Activated CD4-positive, alpha-beta T cell treated with anti-CD3 and anti-CD28 coated beads, Interleukin-2, amount 10 ng/mL, durations not matched to agents 7 days and 5 days (primary cell): ENCODE results near the gene KDM5B. TPM values are rescaled to one million over a fixed set of nuclear protein-coding genes. Genes with fewer than 3 reads are reported as not detected.
A peak's percentile ranks its signal among the peaks of the same experiment; 100 is the strongest.
"Not testable (repeated sequence)": the region's sequence is repeated elsewhere in the genome, so short reads cannot be mapped to it uniquely, and the experiment has no call there.

Source experiments
- CTCF ChIA-PET: fragments of 350-600 bp; sonication (Branson Sonifier 250); formaldehyde crosslinking; loops from one replicate; lab custom pipeline; 2021; ENCODE audit warnings: antibody characterized with exemption; lab: Charles Lee
- POLR2A ChIA-PET: fragments of 350-600 bp; sonication (Branson Sonifier 250); formaldehyde crosslinking; loops from one replicate; lab custom pipeline; 2021; ENCODE audit warnings: antibody characterized with exemption; lab: Charles Lee
- DNase-seq: peaks from one replicate; pipeline ENCODE4 v3.0.0-alpha.2; 2020
- H3K27ac Mint-ChIP-seq: one replicate; pipeline ENCODE4 v1.8.0; 2021; ENCODE audit warnings: mild to moderate bottlenecking, moderate library complexity, mixed read lengths
- H3K27me3 Mint-ChIP-seq: one replicate; pipeline ENCODE4 v1.8.0; 2021; ENCODE audit warnings: mixed read lengths
- H3K36me3 Mint-ChIP-seq: one replicate; pipeline ENCODE4 v1.8.0; 2021; ENCODE audit warnings: low read depth, mixed read lengths
- H3K4me1 Mint-ChIP-seq: one replicate; pipeline ENCODE4 v1.8.0; 2021; ENCODE audit warnings: mixed read lengths
- H3K4me3 Mint-ChIP-seq: one replicate; pipeline ENCODE4 v1.8.0; 2021; ENCODE audit warnings: mild to moderate bottlenecking, moderate library complexity, mixed read lengths
- H3K9me3 Mint-ChIP-seq: one replicate; pipeline ENCODE4 v1.8.0; 2021; ENCODE audit warnings: mixed read lengths
- total RNA-seq, 2 experiments: library from RNA; stranded (reverse); gene quantifications; one replicate each; pipeline ENCODE4 v1.2.3, GENCODE V29; 2021

KDM5B gene
- total RNA-seq, 2 experiments from 2014 or later = 32.0 to 39.8 TPM

- H3K9me3 Mint-ChIP-seq, H3K27ac Mint-ChIP-seq, H3K4me3 Mint-ChIP-seq, DNase-seq, CTCF ChIA-PET, H3K36me3 Mint-ChIP-seq, POLR2A ChIA-PET, H3K4me1 Mint-ChIP-seq, H3K27me3 Mint-ChIP-seq: not testable (repeated sequence)
Observed at GRCh38 chr1:202723046-202723445, 85.2 kb downstream of the KDM5B start.

GRCh38 chr1:202716654-202717053 is 91.6 kb downstream of the KDM5B start:
- H3K4me3 Mint-ChIP-seq = no peak overlapping the region
- CTCF ChIA-PET = interaction anchor here (0.9 to 1.7 kb wide), 3 partner anchors 9 to 25 kb away, joined by 3 to 5 read pairs (median 4); no protein-coding TSS in a partner anchor
- DNase-seq = no peak
- H3K27me3 Mint-ChIP-seq = peaks cover 41% of the 10 kb centered on the region
- H3K27ac Mint-ChIP-seq = no peak overlapping the region
- H3K36me3 Mint-ChIP-seq = no peaks in the 10 kb centered on the region
- no peaks in the 10 kb centered on the region for H3K9me3 Mint-ChIP-seq
- H3K4me1 Mint-ChIP-seq = peaks cover 3% of the 10 kb centered on the region
- POLR2A ChIA-PET = no interaction called here

GRCh38 chr1:202714202-202714601 is 94.0 kb downstream of the KDM5B start:
- DNase-seq, H3K27ac Mint-ChIP-seq, H3K36me3 Mint-ChIP-seq, H3K4me3 Mint-ChIP-seq, CTCF ChIA-PET, H3K9me3 Mint-ChIP-seq, H3K4me1 Mint-ChIP-seq, POLR2A ChIA-PET: not testable (repeated sequence)
- peaks cover 58% of the 10 kb centered on the region for H3K27me3 Mint-ChIP-seq

- peaks cover 65% of the 10 kb centered on the region for H3K27me3 Mint-ChIP-seq
- ChIA-PET POLR2A (no interaction called here), CTCF (interaction anchor here (1.2 to 1.5 kb wide), 3 partner anchors 13 to 249 kb away, joined by 3 to 5 read pairs (median 3); no protein-coding TSS in a partner anchor)
- no peak for DNase-seq
- H3K36me3 Mint-ChIP-seq = no peaks in the 10 kb centered on the region
- no peaks in the 10 kb centered on the region for H3K4me1 Mint-ChIP-seq
- H3K27ac Mint-ChIP-seq = no peak overlapping the region
- no peak overlapping the region for H3K4me3 Mint-ChIP-seq
- no peaks in the 10 kb centered on the region for H3K9me3 Mint-ChIP-seq
Observed at GRCh38 chr1:202713110-202713509, 95.1 kb downstream of the KDM5B start.

- ChIA-PET POLR2A (no interaction called here), CTCF (interaction anchor here (1.2 to 1.5 kb wide), 3 partner anchors 14 to 248 kb away, joined by 3 to 5 read pairs (median 3); no protein-coding TSS in a partner anchor)
- Mint-ChIP-seq H3K27me3 (peaks cover 68% of the 10 kb centered on the region), H3K27ac (no peak overlapping the region), H3K9me3 (no peaks in the 10 kb centered on the region), H3K4me3 (no peak overlapping the region), H3K36me3 (no peaks in the 10 kb centered on the region), H3K4me1 (no peaks in the 10 kb centered on the region)
- no peak for DNase-seq
Observed at GRCh38 chr1:202711949-202712635, 96.1 kb downstream of the KDM5B start.

- H3K27me3 Mint-ChIP-seq = peaks cover 77% of the 10 kb centered on the region
- H3K27ac Mint-ChIP-seq = no peak within 1 kb of the TSS
- ChIA-PET CTCF (interaction anchor here (0.6 to 2.0 kb wide), 5 partner anchors 8 to 545 kb away, joined by 3 to 5 read pairs (median 4); no protein-coding TSS in a partner anchor), POLR2A (no interaction called here)
- peak; percentile 28 for DNase-seq
- H3K36me3 Mint-ChIP-seq = no peaks in the 10 kb centered on the region
- H3K4me1 Mint-ChIP-seq = no peaks in the 10 kb centered on the region
- H3K4me3 Mint-ChIP-seq = no peak within 1 kb of the TSS
- no peaks in the 10 kb centered on the region for H3K9me3 Mint-ChIP-seq
Observed at GRCh38 chr1:202710070-202711045, 97.9 kb downstream of the KDM5B start, which contains the start of gene SYT2. Gene SYT2, minus strand, starts transcription at chr1:202710454. Its CDS starts 104,682 bp downstream, at chr1:202605772.

- DNase-seq = no peak
- no peak overlapping the region for H3K27ac Mint-ChIP-seq
- POLR2A ChIA-PET = no interaction called here
- H3K36me3 Mint-ChIP-seq = no peaks in the 10 kb centered on the region
- no peaks in the 10 kb centered on the region for H3K4me1 Mint-ChIP-seq
- CTCF ChIA-PET = interaction anchor here (0.6 to 2.0 kb wide), 4 partner anchors 9 to 544 kb away, joined by 3 to 5 read pairs (median 4); no protein-coding TSS in a partner anchor
- H3K4me3 Mint-ChIP-seq = no peak overlapping the region
- peaks cover 79% of the 10 kb centered on the region for H3K27me3 Mint-ChIP-seq
- H3K9me3 Mint-ChIP-seq = no peaks in the 10 kb centered on the region
Observed at GRCh38 chr1:202709276-202710041, 98.8 kb downstream of the KDM5B start.

- Mint-ChIP-seq H3K4me1 (no peaks in the 10 kb centered on the region), H3K9me3 (no peaks in the 10 kb centered on the region), H3K36me3 (no peaks in the 10 kb centered on the region), H3K27ac (no peak overlapping the region), H3K27me3 (peaks cover 83% of the 10 kb centered on the region), H3K4me3 (no peak overlapping the region)
- ChIA-PET POLR2A (no interaction called here), CTCF (interaction anchor here (0.6 to 2.0 kb wide), 3 partner anchors 10 to 51 kb away, joined by 3 to 5 read pairs (median 4); no protein-coding TSS in a partner anchor)
- no peak for DNase-seq
Observed at GRCh38 chr1:202708456-202709275, 99.6 kb downstream of the KDM5B start.

GRCh38 chr1:202706851-202707250 is 101.4 kb downstream of the KDM5B start:
- Mint-ChIP-seq H3K4me1 (no peaks in the 10 kb centered on the region), H3K27me3 (peaks cover 76% of the 10 kb centered on the region), H3K27ac (no peak overlapping the region), H3K9me3 (no peaks in the 10 kb centered on the region), H3K4me3 (no peak overlapping the region), H3K36me3 (no peaks in the 10 kb centered on the region)
- DNase-seq = no peak
- POLR2A ChIA-PET = no interaction called here
- CTCF ChIA-PET = interaction anchor here (0.8 kb wide), 1 partner anchor 9 kb away, joined by 3 read pairs; no protein-coding TSS in a partner anchor

GRCh38 chr1:202704601-202705000 is 103.6 kb downstream of the KDM5B start:
- ChIA-PET CTCF (no interaction called here), POLR2A (no interaction called here)
- no peaks in the 10 kb centered on the region for H3K4me1 Mint-ChIP-seq

GRCh38 chr1:202703191-202703590 is 105.0 kb downstream of the KDM5B start:
- DNase-seq = no peak
- no peak overlapping the region for H3K4me3 Mint-ChIP-seq
- POLR2A ChIA-PET = no interaction called here
- peaks cover 5% of the 10 kb centered on the region for H3K4me1 Mint-ChIP-seq
- no peaks in the 10 kb centered on the region for H3K9me3 Mint-ChIP-seq
- no peak overlapping the region for H3K27ac Mint-ChIP-seq
- H3K36me3 Mint-ChIP-seq = no peaks in the 10 kb centered on the region
- CTCF ChIA-PET = no interaction called here
- H3K27me3 Mint-ChIP-seq = peaks cover 60% of the 10 kb centered on the region

More at GRCh38 chr1:202704601-202705000, 103.6 kb downstream of the KDM5B start:
- DNase-seq = no peak
- no peak overlapping the region for H3K4me3 Mint-ChIP-seq
- H3K9me3 Mint-ChIP-seq = no peaks in the 10 kb centered on the region
- no peak overlapping the region for H3K27ac Mint-ChIP-seq
- H3K36me3 Mint-ChIP-seq = no peaks in the 10 kb centered on the region
- H3K27me3 Mint-ChIP-seq = peaks cover 65% of the 10 kb centered on the region
